Psoas muscle (tissue), 8 donors: ENCODE measurements around the gene TNRC6A. TPM values are rescaled to one million over a fixed set of nuclear protein-coding genes. Genes with fewer than 3 reads are reported as not detected.

Experiments used
- ATAC-seq, 4 donors: fragments of 200-7000 bp; cut with Tn5 transposase; one replicate each; pipeline ENCODE4 v1.9.1; 2020; ENCODE audit warnings: moderate library complexity in 3 of 4, mild to moderate bottlenecking in 2 of 4
- DNase-seq, 2 donors: peaks; one replicate each; pipeline ENCODE4 v3.0.0-alpha.2; 2020
- H3K27ac ChIP-seq: fragments of 200-600 bp; one replicate; pipeline ENCODE4 v1.8.0; 2022
- H3K27me3 ChIP-seq, 3 donors: fragments of 200-600 bp in 1 of 3; one replicate each; pipeline versions ENCODE4 v1.6.1 to v1.8.0; 2013 to 2022; ENCODE audit warnings: low read length in 2 of 3, mild to moderate bottlenecking in 2 of 3, moderate library complexity in 1 of 3; ENCODE audit not compliant: insufficient read depth in 3 of 3
- H3K36me3 ChIP-seq, 2 donors: fragments of 200-600 bp in 1 of 2; one replicate each; pipeline versions ENCODE4 v1.6.1 to v1.8.0; 2013 to 2022; ENCODE audit warnings: low read depth in 1 of 2, mild to moderate bottlenecking in 1 of 2, moderate library complexity in 1 of 2; ENCODE audit not compliant: insufficient read depth in 1 of 2
- H3K4me1 ChIP-seq: fragments of 200-600 bp; one replicate; pipeline ENCODE4 v1.8.0; 2022
- H3K4me3 ChIP-seq: fragments of 200-600 bp; one replicate; pipeline ENCODE4 v1.8.0; 2022; ENCODE audit warnings: mild to moderate bottlenecking
- H3K9me3 ChIP-seq: fragments of 200-600 bp; one replicate; pipeline ENCODE4 v1.8.0; 2022
- CTCF ChIP-seq: fragments of 200-600 bp; IDR thresholded peaks from one replicate; pipeline ENCODE4 v1.8.0; 2022; ENCODE audit warnings: antibody characterized with exemption
- WGBS, 3 donors: extraction: QIAGEN DNeasy Blood & Tissue Kit; methylation state at CpG; one replicate each; pipeline versions ENCODE4 v1.1.6 to v1.1.7; 2013; 5-methylcytosine and 5-hydroxymethylcytosine counted together
- intact Hi-C, 2 donors: fragments of 100-400 bp; cut with DNase I; formaldehyde crosslinking; loops; one replicate each; pipeline versions ENCODE4 v1.11.0 to v1.14.2; 2022
- polyA plus RNA-seq, 3 donors: library from polyadenylated mRNA; stranded (reverse); fragments of 200-250 nt; gene quantifications; one replicate each; pipeline ENCODE4 v1.2.3, GENCODE V29; 2013
- total RNA-seq, 4 donors: library from RNA; stranded (reverse); fragmentation: NEBNext Ultra II Directional in 2 of 4; extraction: Animal tissue kit (Norgen Biotek cat#: 25700) in 2 of 4; gene quantifications; one replicate each; pipeline versions ENCODE4 v1.2.1 to v1.2.4, GENCODE V29; 2021 to 2023
- donor health status: healthy with polysubstance abuse.
- donor health status: DM: no; HTN: no; CAD: no; lungs with moderate emphysema.
- donor health status: Bipolar disorder and iron deficiency.
- donor health status: healthy.
- donor health status: DM: yes; HTN: yes; CAD: no.
- donor health status: DM: no; HTN: no; CAD: no.
- donor health status: DM: no; HTN: no; CAD: no.
- donor health status: DM: yes; HTN: yes; CAD: no.

Gene TNRC6A
- total and polyA plus RNA-seq, 7 donors = 6.4 to 30.1 (median 20.9) TPM

GRCh38 chr16:24789881-24790280 is 60.4 kb downstream of the TNRC6A start:
- Histone ChIP-seq H3K4me1 (peaks cover 8% of the 10 kb centered on the region), H3K27ac (no peak overlapping the region), H3K27me3 (no peaks in the 10 kb centered on the region), H3K4me3 (no peak overlapping the region), H3K9me3 (no peaks in the 10 kb centered on the region), H3K36me3 (peaks cover 12 to 87% of the 10 kb centered on the region in 2 donors)
- DNase-seq = no peak
- no peak for ATAC-seq
- TF ChIP-seq CTCF = no peak
- WGBS, 3 donors = 91 to 100% (median 96%) methylated on average over 2 of the region's 2 CpGs
- intact Hi-C loops = loop anchor here (2.0 to 5.0 kb wide), 2 partner anchors 27 to 233 kb away; no protein-coding TSS in a partner anchor

- Histone ChIP-seq H3K27ac (no peak overlapping the region), H3K9me3 (no peaks in the 10 kb centered on the region), H3K4me1 (no peaks in the 10 kb centered on the region), H3K36me3 (peaks cover 20 to 100% of the 10 kb centered on the region in 2 donors), H3K27me3 (no peaks in the 10 kb centered on the region), H3K4me3 (no peak overlapping the region)
- 74 to 77% (median 75%) methylated on average over 4 of the region's 4 CpGs for WGBS, 3 donors
- TF ChIP-seq CTCF = no peak
- intact Hi-C loops = no loop called here
- DNase-seq = no peak
- peak in 3 of 4 donors; percentile 35 to 54 (median 49) for ATAC-seq
Measured at GRCh38 chr16:24800586-24800985, 71.1 kb downstream of the TNRC6A start.

DNA sequence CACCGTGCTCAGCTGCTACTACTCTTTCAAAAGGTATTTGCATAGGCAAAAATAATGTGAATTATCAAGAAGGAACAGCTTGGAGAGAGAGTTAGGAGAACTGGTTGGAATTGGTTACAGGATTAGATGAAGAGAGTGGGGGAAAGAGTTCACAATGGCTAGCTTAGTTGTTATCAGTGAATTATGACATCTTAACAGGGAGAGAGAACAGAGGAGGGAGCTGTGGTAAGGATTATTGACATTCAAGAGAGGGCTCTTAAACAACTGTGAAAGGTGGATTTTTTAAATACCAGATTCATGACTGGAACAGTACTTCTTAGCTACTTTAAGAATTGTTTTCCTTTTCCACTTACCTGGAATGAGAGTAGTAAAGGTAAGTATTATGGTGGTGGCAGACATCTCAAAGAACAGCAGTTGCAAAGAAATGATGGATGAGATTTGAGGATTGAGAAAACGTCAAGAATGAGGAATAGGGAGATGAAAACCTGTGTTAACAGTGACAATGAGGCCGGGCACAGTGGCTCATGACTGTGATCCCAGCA is 72.4 kb downstream of the TNRC6A start:
- Histone ChIP-seq H3K4me1 (no peaks in the 10 kb centered on the region), H3K4me3 (no peak overlapping the region), H3K27me3 (no peaks in the 10 kb centered on the region), H3K36me3 (peaks cover 33 to 100% of the 10 kb centered on the region in 2 donors), H3K9me3 (no peaks in the 10 kb centered on the region), H3K27ac (no peak overlapping the region)
- 90 to 92% (median 92%) methylated on average over 3 of the region's 3 CpGs for WGBS, 3 donors
- no peak for ATAC-seq
- intact Hi-C loops = no loop called here
- no peak for DNase-seq
- no peak for TF ChIP-seq CTCF

DNA sequence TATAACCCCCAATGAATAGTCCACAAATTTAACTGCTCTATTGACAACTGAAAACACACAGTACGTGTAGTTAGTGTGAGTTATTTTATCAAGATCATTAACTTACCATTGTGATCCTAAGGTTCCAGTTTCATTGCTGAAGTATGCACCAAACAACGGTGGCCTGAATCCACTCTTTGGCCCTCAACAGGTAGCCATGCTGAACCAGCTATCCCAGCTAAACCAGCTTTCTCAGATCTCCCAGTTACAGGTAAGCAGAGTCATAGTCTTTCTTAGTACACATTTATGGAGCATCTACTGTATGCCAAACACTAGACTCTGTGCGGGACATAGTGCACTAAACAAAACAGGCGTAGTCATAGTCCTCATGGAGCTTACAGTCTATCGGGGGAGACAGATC is 76.0 kb downstream of the TNRC6A start:
- ATAC-seq (no peak), DNase-seq (no peak)
- no peak overlapping the region for H3K27ac ChIP-seq
- no peak for TF ChIP-seq CTCF
- peaks cover 22 to 100% of the 10 kb centered on the region in 2 donors for H3K36me3 ChIP-seq
- 91 to 97% (median 93%) methylated on average over 5 of the region's 5 CpGs for WGBS, 3 donors
- no peaks in the 10 kb centered on the region for H3K9me3 ChIP-seq
- H3K4me3 ChIP-seq = no peak overlapping the region
- H3K4me1 ChIP-seq = no peaks in the 10 kb centered on the region
- H3K27me3 ChIP-seq = no peaks in the 10 kb centered on the region
- intact Hi-C loops = loop anchor here in 1 of 2 donors (5.0 kb wide), 1 partner anchor 142 kb away; no protein-coding TSS in a partner anchor

- 57 to 75% (median 59%) methylated on average over 1 of the region's 1 CpG for WGBS, 3 donors
- intact Hi-C loops = loop anchor here in 1 of 2 donors (5.0 kb wide), 1 partner anchor 140 kb away; no protein-coding TSS in a partner anchor
- H3K36me3 ChIP-seq = peaks cover 22 to 100% of the 10 kb centered on the region in 2 donors
Measured at GRCh38 chr16:24807301-24807700, 77.8 kb downstream of the TNRC6A start.

More at GRCh38 chr16:24807301-24807700, 77.8 kb downstream of the TNRC6A start:
- ATAC-seq (no peak), DNase-seq (no peak)
- H3K4me1 ChIP-seq = no peaks in the 10 kb centered on the region
- no peaks in the 10 kb centered on the region for H3K9me3 ChIP-seq
- no peak overlapping the region for H3K27ac ChIP-seq
- H3K27me3 ChIP-seq = no peaks in the 10 kb centered on the region
- TF ChIP-seq CTCF = no peak
- no peak overlapping the region for H3K4me3 ChIP-seq
